Activated T-helper 9 cell treated with anti-CD3 and anti-CD28 coated beads, Interleukin-2, amount 50 U/mL, for 16 hours (primary cell): ENCODE measurements around the gene MYO18A.

Experiments
- DNase-seq: peaks from one replicate; pipeline ENCODE4 v3.0.0-alpha.2; 2020; ENCODE audit warnings: low read depth

The MYO18A gene

GRCh38 chr17:29077320-29077719 lies 102.9 kb downstream of the MYO18A start:
- no peak for DNase-seq

- no peak for DNase-seq
Observed at GRCh38 chr17:29076722-29077121, 103.5 kb downstream of the MYO18A start.

- no peak for DNase-seq
Observed at GRCh38 chr17:29076087-29076486, 104.1 kb downstream of the MYO18A start.

GRCh38 chr17:29074488-29074887 lies 105.7 kb downstream of the MYO18A start:
- DNase-seq, result no peak

- DNase-seq, result no peak
Observed at GRCh38 chr17:29073520-29073919, 106.7 kb downstream of the MYO18A start.

GRCh38 chr17:29073045-29073444 lies 107.2 kb downstream of the MYO18A start:
- DNase-seq, result no peak

GRCh38 chr17:29071303-29071702 lies 108.9 kb downstream of the MYO18A start:
- DNase-seq, result no peak

- no peak for DNase-seq
Observed at GRCh38 chr17:29070781-29071180, 109.4 kb downstream of the MYO18A start.

- DNase-seq, result no peak
Observed at GRCh38 chr17:29070308-29070707, 109.9 kb downstream of the MYO18A start.

GRCh38 chr17:29069526-29070041 lies 110.6 kb downstream of the MYO18A start:
- no peak for DNase-seq

GRCh38 chr17:29068818-29069217 lies 111.4 kb downstream of the MYO18A start:
- no peak for DNase-seq

GRCh38 chr17:29066606-29067005 lies 113.6 kb downstream of the MYO18A start:
- no peak for DNase-seq

GRCh38 chr17:29066047-29066446 lies 114.2 kb downstream of the MYO18A start:
- no peak for DNase-seq

- DNase-seq, result no peak
Observed at GRCh38 chr17:29063992-29064391, 116.2 kb downstream of the MYO18A start.

GRCh38 chr17:29062215-29062614 lies 118.0 kb downstream of the MYO18A start:
- no peak for DNase-seq

- DNase-seq, result no peak
Observed at GRCh38 chr17:29061036-29061435, 119.2 kb downstream of the MYO18A start.

GRCh38 chr17:29060475-29060874 lies 119.7 kb downstream of the MYO18A start:
- DNase-seq, result no peak

- DNase-seq, result no peak
Observed at GRCh38 chr17:29059281-29059680, 120.9 kb downstream of the MYO18A start.

GRCh38 chr17:29058391-29058790 lies 121.8 kb downstream of the MYO18A start:
- DNase-seq, result no peak

GRCh38 chr17:29057361-29057760 lies 122.8 kb downstream of the MYO18A start:
- DNase-seq, result no peak

- no peak for DNase-seq
Observed at GRCh38 chr17:29054835-29055234, 125.4 kb downstream of the MYO18A start.

- DNase-seq, result no peak
Observed at GRCh38 chr17:29051731-29052130, 128.5 kb downstream of the MYO18A start.

- DNase-seq, result no peak
Observed at GRCh38 chr17:29051194-29051593, 129.0 kb downstream of the MYO18A start.

- DNase-seq, result no peak
Observed at GRCh38 chr17:29050176-29050575, 130.0 kb downstream of the MYO18A start.
